Left ventricle myocardium inferior (tissue), 1 donor: Measurements from ENCODE around the gene METTL23. TPM values are rescaled to one million over a fixed set of nuclear protein-coding genes. Genes with fewer than 3 reads are reported as not detected.

Source experiments
- DNase-seq: peaks from one replicate; pipeline ENCODE4 v3.0.0-alpha.2; 2020
- H3K27ac ChIP-seq: fragments of 200-600 bp; replicated peaks from 2 replicates; pipeline ENCODE4 v1.8.0; 2021
- H3K27me3 ChIP-seq: fragments of 200-600 bp; 2 replicates; pipeline ENCODE4 v1.8.0; 2021; ENCODE audit warnings: low read depth
- H3K36me3 ChIP-seq: fragments of 200-600 bp; 2 replicates; pipeline ENCODE4 v1.8.0; 2021
- H3K4me1 ChIP-seq: fragments of 200-600 bp; 2 replicates; pipeline ENCODE4 v1.8.0; 2021
- H3K4me3 ChIP-seq: fragments of 200-600 bp; 2 replicates; pipeline ENCODE4 v1.8.0; 2021; ENCODE audit warnings: mild to moderate bottlenecking, moderate library complexity
- H3K9me3 ChIP-seq: fragments of 200-600 bp; replicated peaks from 2 replicates; pipeline ENCODE4 v1.8.0; 2021
- intact Hi-C: fragments of 100-400 bp; cut with micrococcal nuclease; formaldehyde crosslinking; loops from one replicate; pipeline ENCODE4 v1.11.0; 2022
- total RNA-seq: library from RNA; stranded (reverse); fragmentation: NEBNext Ultra II Directional; extraction: Animal tissue kit (Norgen Biotek cat#: 25700); gene quantifications from one replicate; pipeline ENCODE4 v1.2.1, GENCODE V29; 2021
- TF ChIP-seq, protein P1 (sequence below): fragments of 200-600 bp; IDR thresholded peaks from 2 replicates; pipeline ENCODE4 v1.8.0; 2021; ENCODE audit warnings: antibody characterized with exemption, mild to moderate bottlenecking, borderline replicate concordance
- donor health status: DM: no; HTN: yes; CAD: no; lungs with severe emphysema.

The METTL23 gene
- total RNA-seq, 1 donor from 2014 or later, result 21.0 TPM

DNA sequence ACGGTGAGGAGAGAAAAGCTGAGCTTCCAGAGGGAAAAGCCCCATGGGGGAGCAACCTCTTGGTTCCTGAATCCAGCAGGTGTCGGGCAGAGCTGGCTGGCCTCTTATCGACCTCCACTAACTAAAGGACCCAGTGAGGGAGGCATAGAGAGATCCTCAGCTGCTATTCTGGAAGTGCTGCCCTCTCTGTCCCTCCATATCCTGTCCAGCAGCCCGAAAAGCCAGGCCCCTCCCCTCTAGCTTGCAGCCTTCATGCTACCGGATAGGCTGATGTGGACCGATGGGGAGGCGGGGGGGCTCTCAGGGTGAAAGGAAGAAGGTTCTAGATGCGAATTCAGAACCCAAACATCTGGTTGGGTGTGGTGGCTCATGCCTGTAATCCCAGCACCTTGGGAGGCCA, 40.8 kb upstream of the METTL23 start:
- peaks cover 100% of the 10 kb centered on the region for H3K4me1 ChIP-seq
- intact Hi-C loops, result no loop called here
- H3K36me3 ChIP-seq, result peaks cover 34% of the 10 kb centered on the region
- DNase-seq, result no peak
- H3K4me3 ChIP-seq, result no peak overlapping the region
- H3K27me3 ChIP-seq, result no peaks in the 10 kb centered on the region
- H3K9me3 ChIP-seq, result no peaks in the 10 kb centered on the region
- TF ChIP-seq, protein P1, sequence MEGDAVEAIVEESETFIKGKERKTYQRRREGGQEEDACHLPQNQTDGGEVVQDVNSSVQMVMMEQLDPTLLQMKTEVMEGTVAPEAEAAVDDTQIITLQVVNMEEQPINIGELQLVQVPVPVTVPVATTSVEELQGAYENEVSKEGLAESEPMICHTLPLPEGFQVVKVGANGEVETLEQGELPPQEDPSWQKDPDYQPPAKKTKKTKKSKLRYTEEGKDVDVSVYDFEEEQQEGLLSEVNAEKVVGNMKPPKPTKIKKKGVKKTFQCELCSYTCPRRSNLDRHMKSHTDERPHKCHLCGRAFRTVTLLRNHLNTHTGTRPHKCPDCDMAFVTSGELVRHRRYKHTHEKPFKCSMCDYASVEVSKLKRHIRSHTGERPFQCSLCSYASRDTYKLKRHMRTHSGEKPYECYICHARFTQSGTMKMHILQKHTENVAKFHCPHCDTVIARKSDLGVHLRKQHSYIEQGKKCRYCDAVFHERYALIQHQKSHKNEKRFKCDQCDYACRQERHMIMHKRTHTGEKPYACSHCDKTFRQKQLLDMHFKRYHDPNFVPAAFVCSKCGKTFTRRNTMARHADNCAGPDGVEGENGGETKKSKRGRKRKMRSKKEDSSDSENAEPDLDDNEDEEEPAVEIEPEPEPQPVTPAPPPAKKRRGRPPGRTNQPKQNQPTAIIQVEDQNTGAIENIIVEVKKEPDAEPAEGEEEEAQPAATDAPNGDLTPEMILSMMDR, result no peak
- H3K27ac ChIP-seq, result peak overlapping the region; percentile 98

DNA sequence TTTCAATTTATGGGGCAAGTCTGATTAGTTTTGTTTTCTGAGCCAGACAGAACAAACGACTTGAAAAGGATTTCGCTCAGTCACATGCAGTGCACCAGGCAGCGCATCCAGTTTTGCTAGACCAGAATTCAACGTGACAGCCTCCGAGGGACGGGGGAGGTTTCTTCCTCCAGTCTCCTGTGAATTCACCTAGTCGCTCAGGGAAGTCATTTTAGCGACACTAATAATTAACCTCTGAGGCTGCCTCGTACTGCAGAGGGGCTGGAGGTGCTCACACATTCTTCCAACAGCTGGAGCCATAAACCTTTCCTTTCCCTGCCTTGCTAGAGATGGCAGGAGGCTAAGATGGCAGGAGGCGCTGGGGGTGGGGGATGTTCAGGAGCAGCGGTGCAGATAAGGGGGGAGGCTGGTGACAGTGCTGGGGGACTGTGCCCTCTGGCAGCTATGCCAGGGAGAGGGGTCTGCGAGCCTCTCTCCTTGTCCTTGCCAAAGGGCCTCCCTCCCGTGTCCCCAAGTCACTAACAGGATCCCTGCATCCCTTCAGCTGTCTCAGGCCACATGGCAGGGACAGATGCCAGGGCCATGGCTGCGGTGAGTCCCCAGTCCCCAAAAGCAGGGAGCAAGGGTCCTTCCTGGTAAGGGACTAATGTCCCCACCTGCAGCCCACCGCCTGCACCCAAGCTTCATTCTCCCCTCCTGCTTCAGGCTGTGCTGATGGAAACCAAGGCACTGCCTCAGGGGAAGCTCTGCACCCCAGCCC, 39.9 kb upstream of the METTL23 start:
- no peak for DNase-seq
- Histone ChIP-seq H3K9me3 (no peaks in the 10 kb centered on the region), H3K4me1 (peaks cover 100% of the 10 kb centered on the region), H3K27ac (peak overlapping the region; percentile 98), H3K4me3 (peak overlapping the region; percentile 46), H3K27me3 (no peaks in the 10 kb centered on the region), H3K36me3 (peaks cover 32% of the 10 kb centered on the region)
- TF ChIP-seq, protein P1, result no peak
- intact Hi-C loops, result no loop called here

DNA sequence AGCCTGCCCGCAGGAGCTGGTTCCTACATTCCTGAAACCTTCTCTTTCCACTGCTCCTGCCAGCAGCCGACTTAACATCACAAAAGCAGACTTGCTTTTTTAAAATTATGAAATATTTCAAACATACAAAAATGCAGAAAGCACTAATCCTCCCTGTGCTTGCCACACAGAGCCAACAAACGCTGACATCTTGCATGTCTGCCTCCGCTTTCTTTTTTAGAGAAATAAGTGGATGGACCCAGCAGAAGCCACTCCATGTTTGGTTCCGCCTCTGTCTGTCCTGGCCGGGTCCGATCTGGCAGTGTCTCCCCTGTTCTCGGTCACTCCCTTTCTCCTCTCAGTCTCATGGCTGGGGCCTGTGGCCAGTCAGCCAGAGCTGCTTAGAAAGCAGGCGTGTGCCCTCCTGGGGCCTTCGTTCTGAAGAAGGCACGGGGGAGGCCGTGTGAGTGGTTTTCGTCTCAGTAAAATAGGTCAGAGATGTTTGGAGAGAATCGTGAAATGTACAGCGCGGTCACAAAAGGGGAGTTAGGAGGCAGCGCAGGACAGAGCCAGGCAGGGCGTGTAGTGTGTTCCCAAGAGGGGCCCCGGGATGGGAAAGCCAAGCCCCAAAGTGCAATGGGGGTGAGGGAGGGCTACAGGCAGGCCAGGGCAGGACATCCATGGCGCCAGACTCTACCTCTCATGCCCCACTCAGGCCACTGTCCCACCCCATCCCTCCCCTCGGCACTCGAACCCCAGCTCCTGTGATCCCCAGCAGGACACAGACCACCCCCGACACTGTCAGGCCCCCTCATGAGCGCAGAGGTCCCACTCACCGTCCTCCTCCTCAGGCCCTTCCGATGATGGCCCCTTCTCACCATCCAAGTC, 39.1 kb upstream of the METTL23 start:
- intact Hi-C loops, result no loop called here
- peak overlapping the region; percentile 98 for H3K27ac ChIP-seq
- no peaks in the 10 kb centered on the region for H3K9me3 ChIP-seq
- H3K4me3 ChIP-seq, result peak overlapping the region; percentile 46
- TF ChIP-seq, protein P1, result no peak
- H3K27me3 ChIP-seq, result no peaks in the 10 kb centered on the region
- peaks cover 100% of the 10 kb centered on the region for H3K4me1 ChIP-seq
- DNase-seq, result peak; percentile 79
- peaks cover 29% of the 10 kb centered on the region for H3K36me3 ChIP-seq

DNA sequence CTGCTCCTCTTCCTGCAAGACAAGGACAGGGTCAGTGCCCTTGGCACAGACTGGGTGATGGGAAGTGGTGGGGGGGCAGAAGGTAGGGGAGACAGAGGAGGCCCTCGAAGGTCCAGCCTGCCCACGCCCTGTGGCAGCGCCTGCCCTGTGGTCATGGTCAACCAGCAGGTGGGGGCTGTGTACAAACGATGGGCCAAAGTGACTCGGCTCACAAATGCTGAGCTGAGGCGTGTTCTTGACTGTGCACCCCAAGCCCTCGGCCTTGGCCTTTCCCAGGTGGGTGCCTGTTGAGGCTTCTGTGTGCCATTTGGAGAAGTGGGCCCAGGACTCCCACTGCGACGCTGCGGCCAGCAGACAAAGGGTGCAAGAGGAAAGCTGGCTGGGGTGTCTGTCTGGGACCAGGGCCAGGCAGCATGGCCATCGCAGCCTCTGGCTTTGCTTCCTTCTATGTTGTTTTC, 38.4 kb upstream of the METTL23 start:
- intact Hi-C loops, result no loop called here
- H3K27me3 ChIP-seq, result no peaks in the 10 kb centered on the region
- TF ChIP-seq, protein P1, result no peak
- no peak for DNase-seq
- H3K9me3 ChIP-seq, result no peaks in the 10 kb centered on the region
- peaks cover 23% of the 10 kb centered on the region for H3K36me3 ChIP-seq
- H3K27ac ChIP-seq, result peak overlapping the region; percentile 98
- H3K4me3 ChIP-seq, result peak overlapping the region; percentile 46
- H3K4me1 ChIP-seq, result peaks cover 100% of the 10 kb centered on the region

DNA sequence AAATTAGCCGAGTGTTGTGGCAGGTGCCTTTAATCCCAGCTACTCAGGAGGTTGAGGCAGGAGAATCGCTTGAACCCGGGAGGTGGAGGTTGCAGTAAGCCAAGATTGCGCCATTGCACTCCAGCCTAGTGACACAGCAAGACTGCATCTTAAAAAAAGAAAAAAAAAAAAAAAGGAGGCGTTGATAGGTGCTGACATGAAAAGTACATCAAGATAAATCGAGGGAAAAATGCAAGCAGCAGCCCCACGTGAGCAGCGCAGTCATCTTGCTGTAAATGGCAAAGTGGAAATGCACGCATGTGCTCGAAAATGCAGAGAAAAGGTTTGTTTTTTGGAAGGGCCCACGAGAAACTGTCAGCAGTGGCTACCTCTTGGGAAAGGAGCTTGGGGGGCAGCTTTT, 36.8 kb upstream of the METTL23 start:
- Histone ChIP-seq H3K27me3 (no peaks in the 10 kb centered on the region), H3K27ac (peak overlapping the region; percentile 98), H3K36me3 (peaks cover 7% of the 10 kb centered on the region), H3K4me3 (no peak overlapping the region), H3K4me1 (peaks cover 100% of the 10 kb centered on the region), H3K9me3 (no peaks in the 10 kb centered on the region)
- TF ChIP-seq, protein P1, result no peak
- intact Hi-C loops, result no loop called here
- no peak for DNase-seq
